Peyer's patch (tissue), 4 donors: ENCODE results near the gene NDUFS8.

ENCODE experiments used
- CTCF ChIP-seq, 6 experiments: fragments of 450-650 bp in 4 of 6; fragments of 200-600 bp in 2 of 6; sonication (generic) in 1 of 6; IDR thresholded peaks; one replicate each; pipeline ENCODE4 v1.5.1; 2017 to 2019; ENCODE audit warnings: antibody characterized with exemption in 6 of 6, mild to moderate bottlenecking in 3 of 6, moderate library complexity in 1 of 6
- POLR2A ChIP-seq, 2 donors: fragments of 450-650 bp; IDR thresholded peaks; one replicate each; pipeline ENCODE4 v1.5.1; 2017; ENCODE audit warnings: antibody characterized with exemption in 2 of 2, mild to moderate bottlenecking in 2 of 2, moderate library complexity in 2 of 2

- no peak for TF ChIP-seq CTCF (IDR thresholded peaks at IDR 0.05)
- no peak for TF ChIP-seq POLR2A (IDR thresholded peaks at IDR 0.05)
Observed at GRCh38 chr11:68040957-68041591, 10.6 kb downstream of the NDUFS8 start.
